Astrocyte (in vitro differentiated cells and primary cell): ENCODE results near the gene SULT1A3. TPM values are rescaled to one million over a fixed set of nuclear protein-coding genes. Genes with fewer than 3 reads are reported as not detected.
"Not testable (repeated sequence)": the region's sequence is repeated elsewhere in the genome, so short reads cannot be mapped to it uniquely, and the experiment has no call there.

Source experiments
- DNase-seq: peaks from one replicate; pipeline ENCODE4 v3.0.0-alpha.2; 2010; ENCODE audit warnings: low read depth
- FAIRE-seq: peaks from 2 replicates; lab custom pipeline; 2011; peaks lifted over from hg19 to GRCh38; lab: Jason Lieb, UNC
- H2AFZ ChIP-seq: 2 replicates; pipeline ENCODE4 v1.6.0; 2012; ENCODE audit warnings: low read depth, low read length, inconsistent platforms
- H3K27ac ChIP-seq: 2 replicates; pipeline ENCODE4 v1.5.1; 2011; ENCODE audit warnings: low read depth, low read length, inconsistent platforms
- H3K27me3 ChIP-seq: 2 replicates; pipeline ENCODE4 v1.6.0; 2011; ENCODE audit warnings: low read length, inconsistent platforms; ENCODE audit not compliant: insufficient read depth
- H3K36me3 ChIP-seq: 2 replicates; pipeline ENCODE4 v1.5.1; 2011; ENCODE audit warnings: low read length, inconsistent platforms; ENCODE audit not compliant: insufficient read depth
- H3K4me1 ChIP-seq: 2 replicates; pipeline ENCODE4 v1.5.1; 2011; ENCODE audit warnings: low read length, inconsistent platforms; ENCODE audit not compliant: insufficient read depth
- H3K4me2 ChIP-seq: 2 replicates; pipeline ENCODE4 v1.6.0; 2012; ENCODE audit warnings: low read length, inconsistent platforms
- H3K4me3 ChIP-seq: 2 replicates; pipeline ENCODE4 v1.5.1; 2011; ENCODE audit warnings: low read depth, mild to moderate bottlenecking, low read length, inconsistent platforms; ENCODE audit not compliant: insufficient read depth
- H3K79me2 ChIP-seq: 2 replicates; pipeline ENCODE4 v1.6.0; 2012; ENCODE audit warnings: mild to moderate bottlenecking, low read length, inconsistent platforms; ENCODE audit not compliant: insufficient read depth
- H3K9ac ChIP-seq: 2 replicates; pipeline ENCODE4 v1.6.0; 2012; ENCODE audit warnings: mild to moderate bottlenecking, low read length, inconsistent platforms
- H3K9me3 ChIP-seq: 2 replicates; pipeline ENCODE4 v1.5.1; 2012; ENCODE audit warnings: low read depth, mild to moderate bottlenecking, low read length, inconsistent platforms; ENCODE audit not compliant: insufficient read depth
- H4K20me1 ChIP-seq: 2 replicates; pipeline ENCODE4 v1.6.0; 2012; ENCODE audit warnings: low read length, inconsistent platforms; ENCODE audit not compliant: insufficient read depth
- H3K27ac Mint-ChIP-seq: one replicate; pipeline ENCODE4 v1.8.0; 2021; ENCODE audit warnings: mild to moderate bottlenecking, mixed read lengths; ENCODE audit not compliant: unreplicated experiment
- H3K27me3 Mint-ChIP-seq: one replicate; pipeline ENCODE4 v1.8.0; 2021; ENCODE audit warnings: low read depth, mixed read lengths; ENCODE audit not compliant: unreplicated experiment
- H3K36me3 Mint-ChIP-seq: one replicate; pipeline ENCODE4 v1.8.0; 2021; ENCODE audit warnings: low read depth, mixed read lengths; ENCODE audit not compliant: unreplicated experiment
- H3K4me1 Mint-ChIP-seq: one replicate; pipeline ENCODE4 v1.8.0; 2021; ENCODE audit warnings: low read depth, mixed read lengths; ENCODE audit not compliant: unreplicated experiment
- H3K4me3 Mint-ChIP-seq: one replicate; pipeline ENCODE4 v1.8.0; 2021; ENCODE audit warnings: mild to moderate bottlenecking, moderate library complexity, mixed read lengths; ENCODE audit not compliant: unreplicated experiment
- H3K9me3 Mint-ChIP-seq: one replicate; pipeline ENCODE4 v1.8.0; 2021; ENCODE audit warnings: mild to moderate bottlenecking, mixed read lengths; ENCODE audit not compliant: unreplicated experiment
- total RNA-seq: library from RNA; stranded (reverse); gene quantifications from 2 replicates; pipeline ENCODE4 v1.2.1, GENCODE V29; 2021

The SULT1A3 gene
- total RNA-seq, 1 donor from 2014 or later: 8.6 TPM

DNA sequence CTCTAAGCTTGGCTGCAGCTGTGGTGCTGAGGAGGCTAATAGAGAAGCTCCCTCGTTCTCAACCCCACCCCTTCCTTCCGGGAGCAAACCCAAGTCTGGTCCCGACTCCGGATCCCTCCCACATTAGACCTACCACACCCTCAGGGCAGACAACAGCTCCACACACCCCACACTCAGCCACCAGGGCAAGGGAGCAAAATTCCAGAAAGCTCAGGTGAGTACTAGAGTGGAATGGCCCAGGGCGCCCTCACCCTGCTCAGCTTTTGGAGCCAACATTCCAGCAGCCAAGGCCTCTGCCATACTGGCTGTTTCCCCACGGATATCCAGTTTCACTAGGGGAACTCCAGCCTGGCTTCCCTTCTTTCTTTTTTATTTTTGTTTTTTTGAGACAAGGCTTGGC is 10.0 kb downstream of the SULT1A3 start:
- not testable (repeated sequence) for H3K4me3 Mint-ChIP-seq, H3K27me3 ChIP-seq, H3K9ac ChIP-seq, H3K9me3 Mint-ChIP-seq, H3K4me3 ChIP-seq, H3K4me1 Mint-ChIP-seq, H4K20me1 ChIP-seq, H2AFZ ChIP-seq, H3K36me3 Mint-ChIP-seq, DNase-seq, H3K36me3 ChIP-seq, H3K79me2 ChIP-seq, FAIRE-seq, H3K27ac ChIP-seq, H3K27me3 Mint-ChIP-seq, H3K9me3 ChIP-seq, H3K4me2 ChIP-seq, H3K4me1 ChIP-seq, H3K27ac Mint-ChIP-seq

DNA sequence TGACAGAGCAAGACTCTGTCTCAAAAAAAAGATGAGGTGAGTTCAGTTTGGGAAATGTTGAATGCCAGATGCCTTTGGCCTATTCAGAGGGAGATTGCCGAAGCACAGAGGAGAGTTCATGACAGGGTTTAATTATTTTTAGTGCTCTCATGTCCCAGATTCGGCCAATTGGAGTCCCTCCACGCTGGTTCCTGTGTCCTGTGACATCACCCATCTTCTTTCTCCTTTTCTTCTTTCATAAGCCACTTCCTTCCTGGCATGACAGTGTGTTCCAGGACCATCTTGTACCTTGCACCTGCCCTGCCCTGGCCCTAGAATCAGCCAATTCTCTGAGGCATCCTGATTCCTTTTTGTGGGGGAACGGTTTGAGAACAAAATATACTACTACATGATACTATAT is 12.4 kb downstream of the SULT1A3 start:
- H3K36me3 Mint-ChIP-seq, H3K4me3 Mint-ChIP-seq, H3K27ac Mint-ChIP-seq, H3K4me1 Mint-ChIP-seq, H3K4me3 ChIP-seq, H3K4me2 ChIP-seq, H3K9me3 ChIP-seq, H3K36me3 ChIP-seq, H3K9me3 Mint-ChIP-seq, H3K79me2 ChIP-seq, H3K27me3 Mint-ChIP-seq, H3K4me1 ChIP-seq, FAIRE-seq, DNase-seq, H4K20me1 ChIP-seq, H3K9ac ChIP-seq, H3K27me3 ChIP-seq, H3K27ac ChIP-seq, H2AFZ ChIP-seq: not testable (repeated sequence)

DNA sequence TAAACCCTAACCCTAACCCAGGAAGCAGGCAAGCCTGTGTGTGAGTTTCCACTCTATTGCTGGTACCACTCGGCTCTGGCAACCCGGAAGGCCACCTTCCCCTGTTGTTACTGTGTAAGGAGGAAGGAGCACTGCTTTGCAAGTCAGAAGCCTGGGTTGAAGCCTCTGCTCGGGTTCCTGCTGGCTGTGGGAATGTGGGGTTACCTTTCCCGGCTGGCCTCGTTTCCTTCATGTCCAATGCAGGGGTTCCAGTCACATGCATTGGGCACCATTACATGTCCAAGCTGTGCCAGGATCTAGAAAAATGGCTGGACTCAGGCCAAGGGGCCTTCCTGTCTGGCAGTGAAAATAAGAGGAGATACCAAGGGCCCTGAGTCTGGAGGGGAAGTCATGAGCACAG is 18.0 kb downstream of the SULT1A3 start:
- not testable (repeated sequence) for H3K36me3 ChIP-seq, H3K4me1 Mint-ChIP-seq, H3K79me2 ChIP-seq, H3K4me3 ChIP-seq, H2AFZ ChIP-seq, H3K9me3 Mint-ChIP-seq, H3K36me3 Mint-ChIP-seq, H3K27ac Mint-ChIP-seq, H3K4me3 Mint-ChIP-seq, H4K20me1 ChIP-seq, DNase-seq, H3K4me1 ChIP-seq, H3K4me2 ChIP-seq, H3K27me3 ChIP-seq, H3K9me3 ChIP-seq, H3K27ac ChIP-seq, H3K27me3 Mint-ChIP-seq, FAIRE-seq, H3K9ac ChIP-seq

DNA sequence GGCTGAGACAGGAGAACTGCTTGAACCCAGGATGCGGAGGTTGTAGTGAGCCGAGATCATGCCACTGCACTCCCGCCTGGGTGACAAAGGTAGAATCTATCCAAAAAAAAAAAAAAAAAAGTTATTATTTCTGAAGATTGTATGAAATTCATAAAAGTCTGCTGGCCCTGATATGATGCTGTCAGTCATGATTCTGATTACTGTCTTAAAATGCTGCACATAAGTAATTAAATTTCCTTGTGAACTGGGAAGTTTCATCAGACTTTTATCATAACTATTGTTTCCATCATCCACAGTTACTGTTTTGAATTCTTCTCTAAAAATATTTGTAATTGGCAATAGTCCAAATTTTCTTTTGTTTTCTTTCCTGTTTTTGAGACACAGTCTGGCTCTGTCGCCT is 49.3 kb downstream of the SULT1A3 start, which contains the start of gene NPIPB13:
Gene NPIPB13 (minus strand): TSS at position 101 of the 400 bp plus-strand sequence. CDS start 2,906 bp downstream, outside the sequence.
- not testable (repeated sequence) for H3K27ac ChIP-seq, H3K4me3 Mint-ChIP-seq, H3K27ac Mint-ChIP-seq, H3K27me3 Mint-ChIP-seq, H3K4me1 ChIP-seq, H2AFZ ChIP-seq, DNase-seq, H3K4me2 ChIP-seq, H3K4me3 ChIP-seq, H4K20me1 ChIP-seq, H3K4me1 Mint-ChIP-seq, FAIRE-seq, H3K9me3 ChIP-seq, H3K9ac ChIP-seq, H3K36me3 Mint-ChIP-seq, H3K79me2 ChIP-seq, H3K27me3 ChIP-seq, H3K36me3 ChIP-seq, H3K9me3 Mint-ChIP-seq

Other genes starting within 250 kb of the SULT1A3 start
- gene TMEM219, start 237.2 kb upstream of the SULT1A3 start, total RNA-seq: 96.6 and 104 TPM in 2 replicates
- 55.2 and 55.9 TPM in 2 replicates for gene TAOK2, start 225.4 kb upstream of the SULT1A3 start, total RNA-seq
- 4.3 and 5.0 TPM in 2 replicates for gene HIRIP3, start 203.6 kb upstream of the SULT1A3 start, total RNA-seq
- 58.5 and 64.8 TPM in 2 replicates for gene INO80E, start 203.0 kb upstream of the SULT1A3 start, total RNA-seq
- gene DOC2A, start 188.2 kb upstream of the SULT1A3 start, total RNA-seq: 0.50 and 0.89 TPM in 2 replicates
- gene C16orf92, start 176.1 kb upstream of the SULT1A3 start, total RNA-seq: not detected in 2 replicates
- 1.4 and 1.9 TPM in 2 replicates for gene TLCD3B, start 168.0 kb upstream of the SULT1A3 start, total RNA-seq
- 1,795 and 1,830 TPM in 2 replicates for gene ALDOA, start 133.5 kb upstream of the SULT1A3 start, total RNA-seq
- 140 TPM in 2 replicates for gene PPP4C, start 123.3 kb upstream of the SULT1A3 start, total RNA-seq
- gene TBX6, start 107.3 kb upstream of the SULT1A3 start, total RNA-seq: 0.22 and 0.27 TPM in 2 replicates
- 20.5 and 25.2 TPM in 2 replicates for gene YPEL3, start 103.0 kb upstream of the SULT1A3 start, total RNA-seq
- 1.8 and 3.6 TPM in 2 replicates for gene GDPD3, start 85.7 kb upstream of the SULT1A3 start, total RNA-seq
- gene MAPK3, start 76.0 kb upstream of the SULT1A3 start, total RNA-seq: 28.7 and 35.1 TPM in 2 replicates
- 3.1 and 4.0 TPM in 2 replicates for gene CORO1A, start 15.7 kb upstream of the SULT1A3 start, total RNA-seq
- gene BOLA2B, start 5.6 kb upstream of the SULT1A3 start, total RNA-seq: 125 and 149 TPM in 2 replicates
- gene SLX1A, start 5.4 kb upstream of the SULT1A3 start, total RNA-seq: 10.9 and 14.5 TPM in 2 replicates
- 7.7 and 12.3 TPM in 2 replicates for gene NPIPB13, start 49.2 kb downstream of the SULT1A3 start, total RNA-seq
- gene CD2BP2, start 156.1 kb downstream of the SULT1A3 start, total RNA-seq: 58.8 TPM in 2 replicates
- gene TBC1D10B, start 171.2 kb downstream of the SULT1A3 start, total RNA-seq: 50.3 and 50.8 TPM in 2 replicates
- not detected in 2 replicates for gene MYL11, start 175.5 kb downstream of the SULT1A3 start, total RNA-seq
- 0.48 and 0.96 TPM in 2 replicates for gene SEPTIN1, start 183.3 kb downstream of the SULT1A3 start, total RNA-seq
- gene ZNF48, start 196.2 kb downstream of the SULT1A3 start, total RNA-seq: 16.0 and 19.5 TPM in 2 replicates
- gene ZNF771, start 208.4 kb downstream of the SULT1A3 start, total RNA-seq: 13.9 and 15.5 TPM in 2 replicates
- 31.0 and 36.5 TPM in 2 replicates for gene DCTPP1, start 230.8 kb downstream of the SULT1A3 start, total RNA-seq
- gene SEPHS2, start 246.6 kb downstream of the SULT1A3 start, total RNA-seq: 37.0 and 38.2 TPM in 2 replicates